NCI-H2081 treated with DMSO at 0.1 percent for 48 hours (cell line): ENCODE results near the gene ST8SIA6.

Experiments used
- DNase-seq: peaks from one replicate; lab custom pipeline; 2025; lab: John Stamatoyannopoulos, UW

The ST8SIA6 gene

GRCh38 chr10:17386021-17386420, 68.4 kb downstream of the ST8SIA6 start:
- no peak for DNase-seq

DNA sequence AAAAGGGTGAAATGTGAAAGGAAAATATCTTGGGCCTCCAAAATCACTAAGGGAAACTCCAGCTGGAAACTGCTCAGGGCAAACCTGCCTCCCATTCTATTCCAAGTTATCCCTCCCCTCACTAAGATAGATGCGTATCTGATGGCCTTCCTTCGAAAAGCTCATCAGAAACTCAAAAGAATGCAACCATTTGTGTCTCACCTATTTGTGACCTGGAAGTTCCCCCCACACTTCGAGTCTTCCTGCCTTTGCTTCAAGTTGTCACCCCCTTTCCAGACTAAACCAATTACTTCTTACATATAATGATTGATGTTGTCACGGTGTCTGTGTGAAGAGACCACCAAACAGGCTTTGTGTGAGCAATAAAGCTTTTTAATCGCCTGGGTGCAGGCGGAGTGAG, 69.3 kb downstream of the ST8SIA6 start:
- DNase-seq: no peak

DNA sequence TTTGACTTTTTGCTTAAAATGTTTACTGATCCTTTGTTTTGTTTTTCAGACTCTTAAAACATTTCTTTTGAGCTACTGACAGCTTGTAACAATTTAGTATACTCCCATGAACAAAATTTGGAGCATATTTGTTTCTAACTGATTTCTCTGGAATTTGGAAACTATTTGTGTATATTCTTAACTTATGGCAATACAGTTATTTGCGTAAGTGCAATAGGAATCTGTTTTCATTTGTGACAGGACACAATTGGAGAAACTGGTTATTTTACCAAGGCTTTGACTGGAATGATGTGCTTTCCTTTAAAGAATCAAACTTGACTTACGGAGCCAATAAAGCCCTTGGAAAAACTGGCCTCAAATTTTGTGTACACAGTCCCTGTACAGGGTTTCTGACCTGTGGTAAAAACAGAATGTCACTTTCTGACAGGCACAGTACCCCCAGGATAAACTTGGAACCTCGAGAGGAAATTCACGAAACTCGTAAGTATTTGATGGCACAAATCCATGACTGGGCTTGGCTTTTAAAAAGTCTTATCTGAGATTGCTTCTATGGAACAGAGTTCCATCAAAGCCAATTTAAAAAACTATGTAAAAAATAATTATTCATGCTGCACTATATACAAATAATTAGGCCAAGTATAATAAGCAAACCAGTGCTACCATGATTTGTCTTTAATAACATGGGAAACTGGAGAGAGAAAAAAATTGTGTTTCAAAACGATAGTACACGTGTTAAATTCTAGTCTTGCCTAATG, 70.4 kb downstream of the ST8SIA6 start:
- DNase-seq: no peak

GRCh38 chr10:17381502-17382142, 72.8 kb downstream of the ST8SIA6 start:
- DNase-seq: no peak

DNA sequence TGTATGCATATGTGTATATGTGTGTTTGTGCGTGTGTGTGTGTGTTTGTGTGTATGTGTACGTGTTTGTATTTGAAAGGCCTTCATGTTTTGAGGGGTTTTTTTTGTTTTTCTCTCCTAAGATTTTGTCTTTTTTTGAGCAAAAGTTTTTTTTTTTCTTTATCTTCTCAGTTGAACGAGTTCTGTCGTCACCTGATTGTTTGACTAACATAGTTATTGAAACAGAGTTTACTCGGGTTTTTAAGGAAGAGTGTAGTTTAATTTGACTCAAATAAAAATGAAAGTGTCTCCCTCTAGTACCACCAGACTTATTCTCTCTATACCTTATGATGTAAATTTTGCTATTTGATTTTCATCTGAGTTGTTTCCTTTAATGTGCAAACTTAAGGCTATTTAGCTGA, 73.5 kb downstream of the ST8SIA6 start:
- no peak for DNase-seq

DNA sequence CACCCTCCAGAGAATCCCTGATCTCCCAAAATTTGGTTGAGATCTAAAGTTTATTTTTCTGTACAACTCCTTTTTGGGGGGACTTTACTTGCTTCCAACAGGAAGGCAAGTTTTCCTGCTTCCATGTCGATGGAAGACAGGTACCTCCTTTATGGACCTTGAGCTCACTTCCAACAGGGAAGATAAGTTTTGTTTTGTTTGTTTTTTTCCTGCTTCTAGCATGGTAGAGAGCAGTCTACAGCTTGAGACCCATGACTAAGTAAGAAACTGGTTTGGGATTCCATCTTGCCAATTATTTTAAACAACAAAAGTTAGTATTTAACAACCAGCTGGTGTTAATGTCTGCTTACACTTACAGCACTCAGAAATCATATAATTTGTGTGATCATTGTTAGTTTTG, 74.4 kb downstream of the ST8SIA6 start:
- no peak for DNase-seq

GRCh38 chr10:17379151-17379690, 75.2 kb downstream of the ST8SIA6 start:
- DNase-seq: no peak

DNA sequence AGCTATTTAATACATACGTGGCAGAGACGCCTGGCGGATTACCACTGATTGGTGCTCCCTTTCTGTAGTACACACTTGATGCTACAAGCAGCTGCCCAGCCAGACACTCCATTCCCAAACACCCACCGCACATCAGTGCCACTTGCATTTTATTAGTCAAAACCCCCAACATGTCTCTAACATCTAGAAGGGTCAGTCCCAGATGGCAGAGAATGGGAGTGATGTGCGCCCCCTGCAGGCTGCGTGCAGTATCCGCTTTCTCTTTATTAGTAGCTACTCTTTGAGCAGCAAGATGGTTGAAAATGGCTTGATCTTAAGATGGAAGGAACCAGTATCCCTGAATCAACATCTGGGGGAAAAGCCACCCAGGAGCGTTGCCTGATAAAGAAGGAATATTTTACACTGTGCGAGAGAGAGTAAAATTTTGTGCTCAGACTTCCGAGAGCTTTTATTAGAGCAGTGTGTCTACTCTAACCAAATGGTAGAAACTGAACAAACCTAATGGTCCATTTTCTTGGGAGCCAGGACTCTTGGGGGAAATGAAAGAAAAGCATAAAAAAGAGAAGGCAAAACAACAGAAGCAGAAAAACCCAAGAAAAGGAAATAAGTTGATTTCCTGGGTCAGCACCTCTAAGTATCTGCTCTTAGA, 78.3 kb downstream of the ST8SIA6 start:
- DNase-seq: no peak

DNA sequence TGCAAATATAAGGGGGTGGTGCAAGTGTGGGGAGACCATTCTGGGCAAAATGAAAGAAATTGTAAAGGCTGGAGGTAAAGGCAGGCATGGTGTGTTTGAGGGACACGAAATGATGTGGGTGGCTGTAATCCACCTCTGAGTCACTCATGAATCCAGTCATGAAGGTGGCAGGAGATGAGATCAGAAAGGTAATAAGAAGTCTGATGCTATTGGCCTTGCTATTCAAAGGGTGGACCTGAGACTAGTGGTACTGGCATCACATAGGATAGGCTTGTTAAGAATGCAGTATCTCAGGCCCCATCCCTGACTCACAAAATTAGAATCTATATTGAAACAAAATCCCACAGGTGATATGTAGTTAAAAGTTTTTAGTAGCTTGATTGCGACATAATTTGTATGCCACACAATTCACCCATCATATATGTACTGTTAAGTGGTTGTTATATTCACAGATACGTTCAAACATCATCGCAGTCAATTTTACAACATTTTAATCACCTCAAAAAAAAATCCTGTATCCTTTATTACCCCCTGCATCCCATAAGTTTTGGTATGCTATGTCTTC, 85.6 kb downstream of the ST8SIA6 start:
- DNase-seq: no peak

DNA sequence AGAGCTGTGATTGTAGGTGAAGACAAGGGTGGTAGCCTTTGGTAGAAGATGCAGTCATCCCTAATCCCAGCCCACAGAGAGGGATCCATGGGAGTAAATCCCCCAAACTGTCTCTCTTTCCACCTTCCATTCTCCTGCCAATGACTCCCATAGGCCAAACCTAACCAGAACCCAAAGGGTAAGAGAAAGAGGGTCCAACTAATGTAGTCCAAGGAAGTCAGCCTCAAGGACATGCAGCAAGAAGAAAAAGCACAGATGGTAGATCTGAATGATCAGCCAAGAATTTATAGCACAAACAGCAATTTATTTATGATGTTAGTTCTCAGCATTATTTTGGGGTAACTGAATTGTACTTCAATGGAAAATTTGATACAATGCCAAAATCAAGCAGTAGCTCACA, 87.7 kb downstream of the ST8SIA6 start:
- no peak for DNase-seq

DNA sequence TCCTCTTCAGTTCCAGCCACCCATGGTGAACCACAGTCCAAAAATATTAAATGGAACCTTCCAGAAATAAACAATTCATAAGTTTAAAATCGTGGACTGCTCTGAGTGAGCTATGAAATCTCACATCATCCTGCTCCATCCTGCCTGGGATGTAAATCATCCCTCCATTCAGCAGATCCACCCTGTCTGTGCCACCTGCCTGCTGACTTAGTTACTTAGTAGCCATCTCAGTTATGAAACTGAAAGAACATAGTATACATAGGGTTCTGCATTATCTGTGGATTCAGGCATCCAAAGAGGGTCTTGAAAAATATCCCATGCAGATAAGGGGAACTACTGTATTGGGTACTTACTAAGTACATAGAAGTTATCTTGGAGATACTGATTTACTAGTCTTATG, 89.0 kb downstream of the ST8SIA6 start:
- DNase-seq: no peak

DNA sequence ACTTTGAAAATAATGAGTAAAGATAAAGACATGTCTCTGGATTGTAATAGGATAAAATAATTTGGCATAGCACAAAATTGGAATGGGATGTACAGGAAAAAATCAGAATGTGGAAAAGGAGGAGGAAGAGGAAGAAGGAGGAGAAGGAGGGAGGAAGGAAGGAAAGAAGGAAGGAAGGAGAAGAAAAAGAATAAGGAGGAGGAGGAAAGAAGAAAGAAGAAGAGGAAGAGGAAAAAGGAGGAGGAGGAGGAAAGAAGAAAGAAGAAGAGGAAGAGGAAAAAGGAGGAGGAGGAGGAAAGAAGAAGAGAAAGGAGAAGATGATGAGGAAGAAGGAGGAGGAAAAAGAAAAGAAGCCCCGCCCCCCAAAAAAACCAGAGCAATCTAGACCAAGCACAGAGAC, 95.9 kb downstream of the ST8SIA6 start:
- DNase-seq: no peak

GRCh38 chr10:17357781-17358180, 96.6 kb downstream of the ST8SIA6 start:
- DNase-seq: no peak

DNA sequence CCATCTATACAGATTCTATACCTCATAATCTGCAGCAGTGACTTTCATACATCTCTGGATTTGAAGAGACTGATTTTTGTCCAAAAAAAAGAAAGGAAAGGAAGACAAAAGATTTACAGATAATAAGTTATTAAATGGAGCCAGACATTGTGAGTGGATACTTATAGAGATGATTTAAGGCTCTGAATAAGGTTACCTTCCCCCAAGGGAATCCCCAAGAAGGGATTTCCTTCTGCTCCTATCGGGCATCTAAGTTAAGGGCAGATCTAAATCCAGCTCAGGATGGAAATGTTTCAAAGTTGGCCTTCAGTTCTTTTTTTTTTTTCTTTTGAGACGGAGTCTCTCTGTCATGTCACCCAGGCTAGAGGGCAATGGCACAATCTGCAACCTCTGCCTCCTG, 97.6 kb downstream of the ST8SIA6 start:
- DNase-seq: no peak

- DNase-seq: no peak
Measured at GRCh38 chr10:17354781-17355180, 99.6 kb downstream of the ST8SIA6 start.

- no peak for DNase-seq
Measured at GRCh38 chr10:17353568-17354300, 100.7 kb downstream of the ST8SIA6 start.

DNA sequence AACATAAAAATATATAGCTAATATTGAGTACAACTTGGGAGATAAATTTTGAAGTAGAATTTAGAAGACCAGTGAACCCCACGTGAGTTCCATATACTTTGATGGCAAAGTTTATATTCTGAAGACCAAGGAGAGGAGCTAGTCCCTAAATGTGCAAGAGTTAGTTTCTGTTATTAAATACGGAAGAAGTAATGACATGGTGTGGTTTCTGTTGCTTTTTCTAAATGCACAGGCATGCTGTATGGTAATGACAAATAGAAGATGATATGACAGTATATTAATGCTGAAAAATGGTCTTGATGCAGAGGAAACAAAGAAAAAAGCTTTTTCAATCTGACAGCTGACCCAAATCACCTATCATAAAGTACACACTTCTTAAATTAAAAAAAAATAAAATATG, 101.8 kb downstream of the ST8SIA6 start:
- DNase-seq: no peak

DNA sequence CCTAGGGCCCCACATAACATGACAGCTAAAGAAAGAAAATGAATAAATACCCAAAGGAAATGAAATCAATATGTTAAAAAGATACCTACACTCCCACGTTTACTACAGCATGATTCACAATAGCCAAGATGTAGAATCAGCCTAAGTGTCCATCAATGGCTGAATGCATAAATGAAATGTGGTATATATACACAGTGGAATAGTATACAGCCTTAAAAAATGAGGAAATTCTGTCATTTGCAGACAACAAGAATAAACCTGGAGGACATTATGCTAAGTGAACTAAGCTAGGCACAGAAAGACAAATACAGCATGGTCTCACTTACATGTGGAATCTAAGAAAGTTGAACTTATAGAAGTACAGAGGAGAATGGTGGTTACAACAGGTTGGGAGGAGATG, 102.9 kb downstream of the ST8SIA6 start:
- no peak for DNase-seq

GRCh38 chr10:17349717-17350116, 104.7 kb downstream of the ST8SIA6 start:
- DNase-seq: no peak

GRCh38 chr10:17348501-17349349, 105.7 kb downstream of the ST8SIA6 start:
- no peak for DNase-seq

- DNase-seq: no peak
Measured at GRCh38 chr10:17348011-17348500, 106.3 kb downstream of the ST8SIA6 start.
